ENCODE results near the gene GFRA1. TPM values are rescaled to one million over a fixed set of nuclear protein-coding genes. Genes with fewer than 3 reads are reported as not detected.
A peak's percentile ranks its signal among the peaks of the same experiment; 100 is the strongest.

Gene GFRA1
- total and polyA plus RNA-seq, 4 donors: 30.5 to 109 (median 55.1) TPM

- Histone ChIP-seq H3K27me3 (ENCODE audit: control insufficient read depth, insufficient read depth, low read length) (no peaks in the 10 kb centered on the region), H3K4me3 (ENCODE audit: low read depth, low read length) (no peak overlapping the region), H3K4me1 (ENCODE audit: control insufficient read depth, insufficient read depth, low read length) (peaks cover 3% of the 10 kb centered on the region), H3K36me3 (ENCODE audit: control insufficient read depth, insufficient read depth, low read length) (no peaks in the 10 kb centered on the region), H3K27ac (ENCODE audit: low read depth, low read length) (no peak overlapping the region), H3K9me3 (ENCODE audit: control insufficient read depth, insufficient read depth, low read length) (no peaks in the 10 kb centered on the region)
- DNase-seq (ENCODE audit: low read depth in 4 of 6, low spot score in 6 of 6): no peak
Observed at GRCh38 chr10:116247691-116248090, 25.3 kb downstream of the GFRA1 start.

DNA sequence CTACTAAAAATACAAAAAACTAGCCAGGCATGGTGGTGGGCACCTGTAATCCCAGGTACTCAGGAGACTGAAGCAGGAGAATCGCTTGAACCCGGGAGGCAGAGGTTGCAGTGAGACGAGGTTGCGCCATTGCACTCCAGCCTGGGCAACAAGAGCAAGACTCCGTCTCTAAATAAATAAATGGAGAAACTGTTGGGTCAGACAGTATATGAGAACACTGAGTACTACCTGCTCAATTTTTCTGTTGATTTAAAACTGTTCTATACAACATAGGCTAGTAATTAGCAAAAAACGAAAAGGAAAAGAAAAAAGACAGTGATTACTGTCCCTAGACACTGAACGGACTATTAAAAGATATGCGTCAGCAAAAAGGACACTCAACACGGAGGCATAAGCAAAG is 26.7 kb downstream of the GFRA1 start:
- no peaks in the 10 kb centered on the region for H3K9me3 ChIP-seq (ENCODE audit: control insufficient read depth, insufficient read depth, low read length)
- H3K27me3 ChIP-seq (ENCODE audit: control insufficient read depth, insufficient read depth, low read length): no peaks in the 10 kb centered on the region
- no peaks in the 10 kb centered on the region for H3K4me1 ChIP-seq (ENCODE audit: control insufficient read depth, insufficient read depth, low read length)
- WGBS (ENCODE audit: insufficient coverage): 100% methylated on average over 2 of the region's 9 CpGs
- DNase-seq (ENCODE audit: low read depth in 4 of 6, low spot score in 6 of 6): no peak
- H3K27ac ChIP-seq (ENCODE audit: low read depth, low read length): no peak overlapping the region
- H3K36me3 ChIP-seq (ENCODE audit: control insufficient read depth, insufficient read depth, low read length): no peaks in the 10 kb centered on the region
- H3K4me3 ChIP-seq (ENCODE audit: low read depth, low read length): no peak overlapping the region

DNA sequence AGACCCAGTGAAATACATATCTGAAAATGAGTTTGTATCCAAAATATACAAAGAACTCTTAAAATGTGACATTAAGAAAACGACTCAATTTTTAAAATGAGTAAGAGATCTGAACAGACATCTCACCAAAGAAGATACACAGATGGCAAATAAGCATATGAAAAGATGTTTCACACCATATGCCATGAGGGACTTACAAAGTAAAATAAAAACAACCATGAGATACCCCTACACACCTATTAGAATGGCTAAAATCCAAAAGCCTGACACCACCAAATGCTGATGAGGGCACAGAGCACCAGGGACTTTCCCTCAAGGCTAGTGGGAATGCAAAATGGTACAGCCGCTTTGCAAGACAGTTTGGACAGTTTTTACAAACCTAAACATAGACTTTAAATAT is 27.9 kb downstream of the GFRA1 start:
- Histone ChIP-seq H3K4me1 (ENCODE audit: control insufficient read depth, insufficient read depth, low read length) (no peaks in the 10 kb centered on the region), H3K36me3 (ENCODE audit: control insufficient read depth, insufficient read depth, low read length) (no peaks in the 10 kb centered on the region), H3K4me3 (ENCODE audit: low read depth, low read length) (no peak overlapping the region), H3K27me3 (ENCODE audit: control insufficient read depth, insufficient read depth, low read length) (no peaks in the 10 kb centered on the region), H3K27ac (ENCODE audit: low read depth, low read length) (no peak overlapping the region), H3K9me3 (ENCODE audit: control insufficient read depth, insufficient read depth, low read length) (no peaks in the 10 kb centered on the region)
- 100% methylated on average over 1 of the region's 2 CpGs for WGBS (ENCODE audit: insufficient coverage)
- DNase-seq (ENCODE audit: low read depth in 4 of 6, low spot score in 6 of 6): peak in 1 of 6 donors; percentile 59

DNA sequence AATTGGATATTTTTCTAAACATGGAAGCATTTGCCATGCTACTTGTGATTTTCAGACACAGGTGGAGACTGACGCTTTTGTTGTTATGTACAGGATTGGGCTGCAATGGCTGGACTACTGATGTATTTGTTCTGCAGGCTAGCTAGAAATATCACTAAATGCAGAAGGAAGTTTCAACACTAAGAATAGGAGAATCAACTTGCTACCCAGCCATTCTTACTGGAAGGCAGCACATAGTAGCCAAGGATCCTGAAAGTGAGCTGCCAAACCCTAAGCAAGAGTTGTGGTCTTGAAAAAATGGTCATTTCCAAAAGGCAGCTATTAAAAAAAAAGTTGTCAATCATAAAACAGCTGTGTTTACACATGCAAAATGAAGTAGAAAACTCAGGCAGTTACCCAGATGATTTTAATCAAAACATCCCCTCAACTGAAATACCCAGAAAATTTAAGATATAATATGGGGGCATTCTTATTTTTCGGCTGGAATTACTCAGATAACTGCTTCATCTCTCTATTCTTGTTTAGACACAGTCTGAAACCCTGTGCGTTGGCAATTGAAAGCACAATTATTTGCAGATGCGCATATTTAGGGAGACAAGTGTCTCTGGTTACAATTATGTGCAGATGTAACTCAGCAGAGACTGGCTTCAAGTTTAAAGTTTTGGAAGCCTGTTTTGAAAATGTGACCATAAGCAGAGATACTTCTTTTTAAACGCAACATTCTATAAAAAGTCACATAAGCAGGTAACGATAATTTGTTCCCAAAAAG is 31.2 kb downstream of the GFRA1 start:
- Histone ChIP-seq H3K36me3 (ENCODE audit: control insufficient read depth, insufficient read depth, low read length) (no peaks in the 10 kb centered on the region), H3K4me1 (ENCODE audit: control insufficient read depth, insufficient read depth, low read length) (peaks cover 5% of the 10 kb centered on the region), H3K9me3 (ENCODE audit: control insufficient read depth, insufficient read depth, low read length) (no peaks in the 10 kb centered on the region), H3K27me3 (ENCODE audit: control insufficient read depth, insufficient read depth, low read length) (no peaks in the 10 kb centered on the region), H3K4me3 (ENCODE audit: low read depth, low read length) (no peak overlapping the region), H3K27ac (ENCODE audit: low read depth, low read length) (no peak overlapping the region)
- 87% methylated on average over 3 of the region's 6 CpGs for WGBS (ENCODE audit: insufficient coverage)
- DNase-seq (ENCODE audit: low read depth in 4 of 6, low spot score in 6 of 6): no peak

- no peaks in the 10 kb centered on the region for H3K9me3 ChIP-seq (ENCODE audit: control insufficient read depth, insufficient read depth, low read length)
- no peak overlapping the region for H3K27ac ChIP-seq (ENCODE audit: low read depth, low read length)
- WGBS (ENCODE audit: insufficient coverage): 80% methylated on average over 6 of the region's 8 CpGs
- H3K36me3 ChIP-seq (ENCODE audit: control insufficient read depth, insufficient read depth, low read length): no peaks in the 10 kb centered on the region
- H3K4me1 ChIP-seq (ENCODE audit: control insufficient read depth, insufficient read depth, low read length): peaks cover 5% of the 10 kb centered on the region
- peak in 1 of 6 donors; percentile 78 for DNase-seq (ENCODE audit: low read depth in 4 of 6, low spot score in 6 of 6)
- H3K27me3 ChIP-seq (ENCODE audit: control insufficient read depth, insufficient read depth, low read length): no peaks in the 10 kb centered on the region
- H3K4me3 ChIP-seq (ENCODE audit: low read depth, low read length): no peak overlapping the region
Observed at GRCh38 chr10:116241085-116241484, 31.9 kb downstream of the GFRA1 start.

DNA sequence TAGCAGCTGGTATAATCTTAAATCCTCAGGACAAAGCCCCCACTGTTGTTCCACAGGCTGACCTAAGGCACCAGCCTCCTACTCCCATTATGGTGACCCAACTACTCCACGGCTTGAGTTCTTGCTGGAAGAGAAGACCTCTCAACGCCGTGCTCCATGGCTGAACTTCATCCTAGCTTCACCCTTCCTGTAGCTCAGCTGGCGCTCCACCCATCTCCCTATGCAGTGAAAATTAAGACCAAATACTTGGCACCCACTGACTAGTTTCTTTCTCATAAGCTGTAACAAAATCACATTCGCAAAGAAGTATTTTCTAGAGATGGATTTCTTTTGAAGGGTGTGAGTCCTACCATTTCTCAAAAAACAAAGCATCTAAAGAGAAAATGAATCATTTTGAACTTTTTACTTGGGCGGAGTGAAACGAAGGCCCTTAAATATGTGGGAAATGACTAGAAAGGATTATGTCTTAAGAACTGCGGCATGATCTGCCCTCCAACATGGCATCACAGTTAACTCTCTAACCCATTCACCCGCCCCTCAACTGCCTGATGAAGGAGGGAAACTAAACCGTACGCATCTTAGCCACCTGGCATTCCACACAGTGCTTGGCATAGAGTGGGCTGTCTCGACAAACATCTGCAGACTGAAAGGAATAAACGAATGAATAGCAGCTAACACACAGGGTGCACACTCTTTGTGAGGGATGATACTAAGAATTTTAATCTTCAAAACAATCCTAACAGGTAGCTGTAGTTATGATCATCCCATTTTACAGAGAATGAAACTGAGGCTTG is 32.7 kb downstream of the GFRA1 start:
- Histone ChIP-seq H3K27me3 (ENCODE audit: control insufficient read depth, insufficient read depth, low read length) (no peaks in the 10 kb centered on the region), H3K4me3 (ENCODE audit: low read depth, low read length) (no peak overlapping the region), H3K27ac (ENCODE audit: low read depth, low read length) (no peak overlapping the region), H3K36me3 (ENCODE audit: control insufficient read depth, insufficient read depth, low read length) (no peaks in the 10 kb centered on the region), H3K9me3 (ENCODE audit: control insufficient read depth, insufficient read depth, low read length) (no peaks in the 10 kb centered on the region), H3K4me1 (ENCODE audit: control insufficient read depth, insufficient read depth, low read length) (peaks cover 5% of the 10 kb centered on the region)
- no peak for DNase-seq (ENCODE audit: low read depth in 4 of 6, low spot score in 6 of 6)
- WGBS (ENCODE audit: insufficient coverage): 87% methylated on average over 4 of the region's 13 CpGs

DNA sequence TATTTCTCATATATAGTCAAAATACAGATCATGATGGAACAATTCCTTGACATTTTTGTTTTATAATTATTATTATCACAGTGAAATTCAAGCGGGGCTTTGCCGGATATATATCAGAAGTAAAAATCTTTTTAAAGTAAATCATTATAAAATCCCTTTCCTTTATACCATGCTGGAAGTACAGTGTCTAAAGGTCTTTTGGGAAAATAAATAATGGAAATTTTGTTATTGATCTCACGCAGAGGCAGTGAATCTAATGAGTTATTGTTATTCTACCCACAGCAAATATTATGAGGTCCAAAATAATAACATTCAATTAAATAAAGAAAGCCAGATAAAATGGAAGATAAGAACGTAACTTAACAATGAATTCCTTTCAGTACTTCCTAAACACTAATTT is 33.8 kb downstream of the GFRA1 start:
- WGBS (ENCODE audit: insufficient coverage): no CpG with 5 or more reads among the region's 4 CpGs
- DNase-seq (ENCODE audit: low read depth in 4 of 6, low spot score in 6 of 6): peak in 1 of 6 donors; percentile 50

GRCh38 chr10:116237970-116238369 is 35.0 kb downstream of the GFRA1 start:
- Histone ChIP-seq H3K36me3 (ENCODE audit: control insufficient read depth, insufficient read depth, low read length) (no peaks in the 10 kb centered on the region), H3K9me3 (ENCODE audit: control insufficient read depth, insufficient read depth, low read length) (no peaks in the 10 kb centered on the region), H3K27ac (ENCODE audit: low read depth, low read length) (no peak overlapping the region), H3K4me3 (ENCODE audit: low read depth, low read length) (no peak overlapping the region), H3K4me1 (ENCODE audit: control insufficient read depth, insufficient read depth, low read length) (peaks cover 5% of the 10 kb centered on the region), H3K27me3 (ENCODE audit: control insufficient read depth, insufficient read depth, low read length) (no peaks in the 10 kb centered on the region)
- peak in 1 of 6 donors; percentile 70 for DNase-seq (ENCODE audit: low read depth in 4 of 6, low spot score in 6 of 6)
- 50% methylated on average over 15 of the region's 15 CpGs for WGBS (ENCODE audit: insufficient coverage)

More for the DNA sequence above, 33.8 kb downstream of the GFRA1 start:
- no peaks in the 10 kb centered on the region for H3K9me3 ChIP-seq (ENCODE audit: control insufficient read depth, insufficient read depth, low read length)
- H3K27ac ChIP-seq (ENCODE audit: low read depth, low read length): no peak overlapping the region
- H3K27me3 ChIP-seq (ENCODE audit: control insufficient read depth, insufficient read depth, low read length): no peaks in the 10 kb centered on the region
- no peak overlapping the region for H3K4me3 ChIP-seq (ENCODE audit: low read depth, low read length)
- H3K36me3 ChIP-seq (ENCODE audit: control insufficient read depth, insufficient read depth, low read length): no peaks in the 10 kb centered on the region
- peaks cover 5% of the 10 kb centered on the region for H3K4me1 ChIP-seq (ENCODE audit: control insufficient read depth, insufficient read depth, low read length)

- no peak overlapping the region for H3K4me3 ChIP-seq (ENCODE audit: low read depth, low read length)
- no peaks in the 10 kb centered on the region for H3K36me3 ChIP-seq (ENCODE audit: control insufficient read depth, insufficient read depth, low read length)
- H3K27ac ChIP-seq (ENCODE audit: low read depth, low read length): no peak overlapping the region
- no peak for DNase-seq (ENCODE audit: low read depth in 4 of 6, low spot score in 6 of 6)
- no peaks in the 10 kb centered on the region for H3K27me3 ChIP-seq (ENCODE audit: control insufficient read depth, insufficient read depth, low read length)
- no peaks in the 10 kb centered on the region for H3K9me3 ChIP-seq (ENCODE audit: control insufficient read depth, insufficient read depth, low read length)
- 50% methylated on average over 2 of the region's 3 CpGs for WGBS (ENCODE audit: insufficient coverage)
- peaks cover 5% of the 10 kb centered on the region for H3K4me1 ChIP-seq (ENCODE audit: control insufficient read depth, insufficient read depth, low read length)
Observed at GRCh38 chr10:116237260-116237659, 35.7 kb downstream of the GFRA1 start.

DNA sequence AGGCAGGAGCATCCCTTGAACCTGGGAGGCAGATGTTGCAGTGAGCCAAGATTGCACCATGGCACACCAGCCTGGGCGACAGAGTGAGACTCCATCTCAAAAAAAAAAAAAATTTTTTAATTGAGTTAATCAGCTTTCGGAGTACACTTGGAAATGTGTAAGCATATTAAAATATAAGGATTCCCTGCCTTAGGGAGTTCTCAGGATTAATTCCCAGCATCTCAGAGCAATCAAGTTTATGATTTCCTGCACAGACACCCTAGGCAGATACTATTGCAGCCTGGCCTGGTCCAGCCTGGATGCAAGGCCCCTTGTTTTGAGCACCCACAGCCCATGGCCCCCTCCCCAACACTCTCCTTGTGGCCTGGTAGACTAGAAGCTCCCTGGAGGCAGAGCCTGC is 39.8 kb downstream of the GFRA1 start:
- Histone ChIP-seq H3K27me3 (ENCODE audit: control insufficient read depth, insufficient read depth, low read length) (no peaks in the 10 kb centered on the region), H3K36me3 (ENCODE audit: control insufficient read depth, insufficient read depth, low read length) (no peaks in the 10 kb centered on the region), H3K4me1 (ENCODE audit: control insufficient read depth, insufficient read depth, low read length) (peaks cover 5% of the 10 kb centered on the region), H3K9me3 (ENCODE audit: control insufficient read depth, insufficient read depth, low read length) (no peaks in the 10 kb centered on the region), H3K4me3 (ENCODE audit: low read depth, low read length) (no peak overlapping the region), H3K27ac (ENCODE audit: low read depth, low read length) (no peak overlapping the region)
- WGBS (ENCODE audit: insufficient coverage): no CpG with 5 or more reads among the region's 2 CpGs
- peak in 1 of 6 donors; percentile 68 for DNase-seq (ENCODE audit: low read depth in 4 of 6, low spot score in 6 of 6)

Data from spinal cord (tissue), 10 donors.